NCI-H187 treated with DMSO at 0.1 percent for 48 hours (cell line): ENCODE data around the gene WDR38.
"Not testable (repeated sequence)": the region's sequence is repeated elsewhere in the genome, so short reads cannot be mapped to it uniquely, and the experiment has no call there.

Experiments used
- DNase-seq: peaks from one replicate; lab custom pipeline; 2025; lab: John Stamatoyannopoulos, UW

Gene WDR38

DNA sequence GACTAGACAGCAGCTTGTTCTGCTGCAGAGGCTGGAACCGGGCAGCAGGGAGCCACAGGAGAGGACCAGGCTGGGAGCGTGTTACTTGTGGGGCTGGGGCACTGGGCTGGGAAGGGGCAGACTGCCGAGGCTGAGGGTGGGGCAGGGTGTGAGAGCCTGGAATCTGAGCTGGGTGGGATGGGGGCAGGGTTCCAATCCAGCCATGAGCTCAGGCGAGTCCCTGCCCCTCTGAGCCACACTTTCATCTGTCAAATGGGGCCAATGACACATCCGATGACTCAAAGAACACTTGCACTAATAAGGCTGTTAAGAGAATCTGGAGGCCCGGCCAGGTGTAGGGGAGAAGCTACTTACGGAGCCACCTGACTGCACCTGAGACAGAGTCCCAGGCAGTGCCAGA lies 18.7 kb upstream of the WDR38 start:
- no peak for DNase-seq

DNA sequence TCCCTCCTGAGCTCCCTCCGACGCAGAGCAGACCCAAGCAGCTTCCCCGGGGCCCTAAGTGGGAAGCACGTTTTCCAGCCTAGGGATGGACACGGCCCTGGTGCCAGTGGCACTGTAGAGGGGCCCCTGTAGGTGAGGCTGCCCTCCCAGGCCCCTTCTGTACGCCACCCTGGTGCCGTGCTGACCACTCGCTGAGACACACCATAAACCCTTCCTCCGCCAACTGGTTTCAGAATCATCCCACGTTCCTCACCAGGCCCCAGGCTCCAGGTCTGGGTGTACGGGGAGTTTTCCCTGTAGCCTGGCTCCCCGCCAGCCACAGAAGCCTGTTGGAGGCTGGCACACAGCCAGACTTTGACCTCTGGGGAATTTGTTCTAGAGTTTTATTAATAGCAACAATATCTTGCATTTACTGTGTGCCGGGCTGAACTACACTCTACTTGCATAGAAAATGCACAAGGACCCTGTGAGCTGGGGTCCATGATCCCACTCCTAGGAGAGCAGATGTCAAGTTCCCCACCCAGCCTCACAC lies 18.2 kb upstream of the WDR38 start:
- DNase-seq, result no peak

- DNase-seq, result not testable (repeated sequence)
Observed at GRCh38 chr9:124838132-124838531, 15.1 kb upstream of the WDR38 start.

GRCh38 chr9:124838567-124839275 lies 14.5 kb upstream of the WDR38 start:
- not testable (repeated sequence) for DNase-seq

DNA sequence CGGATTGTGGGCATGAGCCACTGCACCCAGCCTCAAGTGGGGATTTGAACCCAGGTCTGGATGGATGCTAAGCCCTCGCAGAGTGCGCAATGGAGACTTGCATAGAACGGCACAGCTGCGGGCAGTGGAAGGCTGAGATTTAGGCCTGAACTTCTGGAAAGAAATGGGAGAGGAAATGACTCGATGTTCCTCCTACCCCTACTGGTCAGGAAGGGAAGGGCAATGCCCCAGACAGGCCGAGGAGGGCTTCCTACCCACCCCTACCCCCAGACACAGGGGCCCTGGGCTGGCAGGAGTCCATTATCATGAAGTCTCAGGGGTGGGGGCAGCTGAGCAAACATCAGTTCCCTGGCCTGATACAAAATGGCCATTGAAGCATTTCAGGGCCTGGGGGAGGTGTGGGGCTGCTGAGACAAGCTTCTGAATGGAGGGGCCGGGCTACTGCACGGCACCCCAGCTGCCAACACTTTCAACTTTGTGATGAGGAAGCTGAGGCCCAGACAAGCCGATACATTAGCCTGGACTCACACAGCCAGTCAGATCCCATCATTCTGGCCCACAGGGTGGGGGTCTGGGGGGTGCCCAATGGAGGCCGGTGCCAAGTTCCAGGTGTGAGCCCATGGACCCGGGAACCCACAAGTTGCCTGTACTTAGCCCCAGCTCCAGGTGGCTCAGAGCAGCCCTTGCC lies 13.5 kb upstream of the WDR38 start:
- no peak for DNase-seq

- DNase-seq, result no peak
Observed at GRCh38 chr9:124840300-124840833, 12.9 kb upstream of the WDR38 start.

DNA sequence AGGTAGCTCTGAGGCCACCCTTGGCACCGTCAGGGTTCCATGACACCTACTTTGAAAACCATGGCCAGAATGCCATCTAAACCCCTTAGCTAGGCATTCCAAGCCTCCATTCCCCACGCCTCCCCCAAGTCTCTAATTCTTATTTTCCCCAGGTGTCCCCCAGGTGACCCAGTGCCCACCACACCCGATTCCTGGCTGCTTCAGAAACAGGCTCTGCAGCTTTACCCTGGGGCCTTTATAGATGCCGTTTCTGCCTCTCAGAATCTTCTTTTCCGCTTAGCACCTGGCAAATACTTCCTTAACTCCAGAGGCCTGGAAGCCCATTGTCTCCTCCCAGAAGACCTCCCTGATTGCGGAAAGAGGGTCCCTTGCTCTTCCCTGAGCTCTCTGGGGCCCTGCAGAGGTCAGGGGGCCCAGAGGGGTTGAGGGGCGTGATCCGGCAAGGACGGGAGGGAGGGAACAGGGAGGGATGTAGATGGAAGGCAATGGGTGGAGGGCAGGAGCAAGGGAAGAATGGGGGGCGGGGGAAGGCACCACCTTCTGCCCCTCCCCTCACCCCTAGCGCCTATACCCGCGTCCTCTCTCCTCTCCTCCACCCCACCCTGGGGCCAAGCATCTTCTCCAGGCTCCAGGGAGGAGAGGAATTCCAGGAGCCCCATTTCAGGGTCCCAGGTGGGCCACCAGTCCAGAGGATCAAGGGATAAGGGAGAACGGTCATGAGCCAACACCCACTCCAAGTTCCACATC lies 12.0 kb upstream of the WDR38 start:
- DNase-seq, result no peak

GRCh38 chr9:124843456-124844034 lies 9.7 kb upstream of the WDR38 start:
- no peak for DNase-seq

DNA sequence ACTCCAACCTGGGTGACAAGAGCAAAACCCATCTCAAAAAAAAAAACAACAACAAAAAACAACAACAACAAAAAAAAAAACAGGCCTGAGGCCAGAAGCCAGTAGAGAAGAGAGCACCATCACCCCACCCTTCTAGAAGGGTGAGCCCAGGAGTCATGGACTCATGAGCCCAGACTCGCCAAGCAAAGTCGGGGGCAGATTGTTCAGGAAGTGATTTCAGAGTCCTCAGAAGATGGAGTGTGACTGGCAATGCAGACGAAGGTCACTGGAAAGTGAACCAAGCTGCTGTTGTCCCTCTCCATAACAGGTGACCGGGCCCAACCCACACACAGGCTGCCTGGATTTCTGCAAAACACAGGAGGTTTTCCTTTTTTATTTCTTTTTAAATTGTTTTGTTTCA lies 9.0 kb upstream of the WDR38 start:
- no peak for DNase-seq

- DNase-seq, result not testable (repeated sequence)
Observed at GRCh38 chr9:124846467-124846866, 6.8 kb upstream of the WDR38 start.

- DNase-seq, result no peak
Observed at GRCh38 chr9:124846969-124847368, 6.3 kb upstream of the WDR38 start.

DNA sequence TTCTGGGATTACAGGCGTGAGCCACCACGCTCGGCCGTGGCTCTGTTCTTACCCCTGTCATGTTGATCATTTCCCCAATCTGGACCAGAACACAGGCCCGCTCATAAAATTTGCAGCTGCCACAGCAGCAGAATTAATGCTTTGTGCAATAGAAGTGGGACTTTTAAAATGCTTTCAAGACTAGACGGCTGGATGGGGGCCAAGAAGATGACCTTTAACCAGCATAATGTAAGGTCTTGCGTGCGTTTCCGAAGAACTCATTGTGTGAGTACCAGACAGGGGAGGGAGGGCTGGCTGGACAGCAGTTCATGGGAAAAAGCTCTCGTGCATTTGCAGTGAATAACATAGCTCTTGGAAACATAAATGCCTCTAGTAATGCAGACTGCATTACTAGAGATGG lies 3.5 kb upstream of the WDR38 start:
- no peak for DNase-seq

- DNase-seq, result no peak
Observed at GRCh38 chr9:124852121-124852828, 985 bp upstream of the WDR38 start.

DNA sequence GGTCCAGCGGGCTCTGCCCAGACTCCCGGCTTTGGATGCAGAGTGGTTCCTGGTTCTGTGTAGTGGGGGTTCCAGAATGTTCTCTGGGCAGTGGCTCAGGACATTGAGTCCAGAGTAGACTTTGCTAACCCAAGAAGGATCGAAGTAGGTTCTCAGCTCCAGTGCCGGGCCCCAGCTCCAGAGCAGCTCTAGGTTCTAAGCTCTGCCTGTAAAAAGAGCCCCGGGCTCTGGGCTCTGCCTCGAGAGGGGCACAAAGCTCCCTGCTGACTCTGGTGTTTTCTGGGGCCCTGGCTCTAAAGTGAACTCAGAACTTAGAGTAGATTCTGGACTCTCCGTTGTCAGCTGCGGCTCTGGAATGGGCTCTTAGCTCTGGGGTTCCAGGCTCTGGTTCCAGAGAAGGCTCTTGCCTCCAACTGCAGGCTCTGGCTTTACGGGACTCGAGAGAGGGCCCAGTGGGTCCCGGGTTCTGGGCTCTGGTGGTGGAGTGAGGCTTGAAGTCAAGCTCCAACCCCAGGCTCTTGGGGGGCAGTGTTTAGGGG lies 414 bp downstream of the WDR38 start:
- no peak for DNase-seq

GRCh38 chr9:124854161-124854560 lies 901 bp downstream of the WDR38 start:
- no peak for DNase-seq

GRCh38 chr9:124854822-124855221 lies 1.6 kb downstream of the WDR38 start:
- no peak for DNase-seq

DNA sequence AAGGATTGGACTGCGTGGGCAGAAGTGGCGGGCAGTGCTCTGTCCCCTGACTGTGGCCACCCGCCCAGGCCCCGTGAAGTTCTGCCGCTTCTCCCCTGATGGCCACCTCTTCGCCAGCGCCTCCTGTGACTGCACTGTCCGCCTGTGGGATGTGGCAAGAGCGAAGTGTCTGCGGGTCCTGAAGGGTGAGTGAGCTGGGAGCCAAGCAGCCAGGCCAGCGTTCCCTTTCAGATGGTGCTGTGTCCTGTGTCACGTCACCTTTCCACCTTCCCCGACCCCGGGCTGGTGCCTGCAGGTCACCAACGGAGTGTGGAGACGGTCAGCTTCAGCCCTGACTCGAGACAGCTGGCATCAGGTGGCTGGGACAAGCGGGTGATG lies 2.3 kb downstream of the WDR38 start:
- no peak for DNase-seq

GRCh38 chr9:124855944-124856765 lies 2.9 kb downstream of the WDR38 start:
- DNase-seq, result no peak

GRCh38 chr9:124857533-124858162 lies 4.4 kb downstream of the WDR38 start:
- no peak for DNase-seq
